Activated naive CD4-positive, alpha-beta T cell treated with anti-CD3 and anti-CD28 coated beads for 36 hours (primary cell): ENCODE data around the gene OR2T27. TPM values are rescaled to one million over a fixed set of nuclear protein-coding genes. Genes with fewer than 3 reads are reported as not detected.

Experiments
- CTCF ChIA-PET: fragments of 350-600 bp; sonication (Branson Sonifier 250); formaldehyde crosslinking; loops from one replicate; lab custom pipeline; 2021; ENCODE audit warnings: antibody characterized with exemption; lab: Charles Lee
- DNase-seq: peaks from one replicate; pipeline ENCODE4 v3.0.0-alpha.2; 2020
- H3K27ac Mint-ChIP-seq: one replicate; pipeline ENCODE4 v1.8.0; 2021; ENCODE audit warnings: mild to moderate bottlenecking, mixed read lengths
- H3K27me3 Mint-ChIP-seq: one replicate; pipeline ENCODE4 v1.8.0; 2021; ENCODE audit warnings: low read depth, mixed read lengths
- H3K36me3 Mint-ChIP-seq: one replicate; pipeline ENCODE4 v1.8.0; 2021; ENCODE audit warnings: low read depth, mixed read lengths
- H3K4me1 Mint-ChIP-seq: one replicate; pipeline ENCODE4 v1.8.0; 2021; ENCODE audit warnings: low read depth, mixed read lengths
- H3K4me3 Mint-ChIP-seq: one replicate; pipeline ENCODE4 v1.8.0; 2021; ENCODE audit warnings: mild to moderate bottlenecking, moderate library complexity, mixed read lengths
- H3K9me3 Mint-ChIP-seq: one replicate; pipeline ENCODE4 v1.8.0; 2021; ENCODE audit warnings: mixed read lengths
- intact Hi-C: fragments of 100-400 bp; cut with micrococcal nuclease; formaldehyde crosslinking; loops from one replicate; pipeline ENCODE4 v1.15.1; 2023
- total RNA-seq, 2 experiments: library from RNA; stranded (reverse); gene quantifications; one replicate each; pipeline ENCODE4 v1.2.3, GENCODE V29; 2021

OR2T27 gene
- total RNA-seq, 2 experiments from 2014 or later: not detected

DNA sequence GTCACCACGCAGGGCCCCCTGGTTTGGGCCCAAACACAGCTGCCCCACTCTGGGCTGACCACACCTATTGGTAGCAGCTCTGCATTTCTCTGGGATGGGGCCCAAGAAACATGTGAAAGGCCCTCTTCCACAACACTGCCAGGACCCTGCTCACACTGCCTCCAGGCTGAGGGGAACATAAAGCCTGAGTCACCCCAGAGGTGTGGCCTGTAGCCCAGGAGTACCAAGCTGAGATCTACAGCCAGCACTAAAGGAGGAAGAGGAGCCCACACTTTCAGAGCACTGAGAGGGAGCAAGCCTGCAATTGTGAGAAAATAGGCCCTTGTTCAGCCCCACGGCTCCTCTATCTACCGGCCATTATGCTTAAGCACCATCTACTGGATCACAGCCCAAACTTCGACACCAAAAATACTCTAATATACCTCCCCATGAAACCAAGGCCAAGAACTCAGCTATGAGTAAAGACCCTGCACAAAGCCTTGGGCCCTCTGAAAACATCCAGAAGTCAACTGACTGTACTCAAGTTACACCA, 43.4 kb downstream of the OR2T27 start:
- CTCF ChIA-PET: interaction anchor here (0.6 to 1.3 kb wide), 4 partner anchors 10 to 211 kb away, joined by 3 to 5 read pairs (median 3); no protein-coding TSS in a partner anchor
- intact Hi-C loops: loop anchor here (1.0 to 5.0 kb wide), 3 partner anchors 131 to 215 kb away; partner anchors contain the start of gene SH3BP5L
- no peak overlapping the region for H3K27ac Mint-ChIP-seq

DNA sequence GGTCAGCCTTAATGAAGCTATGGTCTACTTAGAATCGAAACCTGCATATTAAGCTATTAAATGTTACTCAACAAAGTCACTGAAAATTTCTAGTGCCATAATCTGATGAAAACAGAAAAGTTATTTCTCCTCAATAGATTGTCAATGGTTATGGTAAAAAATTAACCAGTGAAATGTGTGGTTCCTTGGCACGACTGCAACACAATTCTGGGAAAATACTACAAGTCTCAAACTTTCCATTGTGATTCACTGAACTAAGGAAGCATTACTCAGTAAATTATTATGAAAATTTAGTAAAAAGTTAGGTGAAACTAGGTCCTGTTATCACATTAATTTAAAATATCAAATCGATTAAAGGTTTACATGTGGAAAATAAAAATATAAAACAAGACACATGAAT, 45.0 kb downstream of the OR2T27 start:
- Mint-ChIP-seq H3K4me1 (peaks cover 29% of the 10 kb centered on the region), H3K27me3 (no peaks in the 10 kb centered on the region), H3K27ac (no peak overlapping the region), H3K4me3 (no peak overlapping the region), H3K9me3 (no peaks in the 10 kb centered on the region), H3K36me3 (no peaks in the 10 kb centered on the region)
- no peak for DNase-seq
- intact Hi-C loops: loop anchor here (5.0 kb wide), 1 partner anchor 217 kb away; the partner anchor contains the start of gene SH3BP5L
- CTCF ChIA-PET: interaction anchor here (1.2 to 1.5 kb wide), 2 partner anchors 9 to 76 kb away, joined by 3 to 6 read pairs; no protein-coding TSS in a partner anchor

More for the DNA sequence above, 43.4 kb downstream of the OR2T27 start:
- Mint-ChIP-seq H3K9me3 (no peaks in the 10 kb centered on the region), H3K4me1 (peaks cover 29% of the 10 kb centered on the region), H3K36me3 (no peaks in the 10 kb centered on the region), H3K27me3 (no peaks in the 10 kb centered on the region), H3K4me3 (no peak overlapping the region)
- DNase-seq: peak; percentile 53

Other genes starting within 250 kb of the OR2T27 start
- gene OR2T2, start 209.9 kb downstream of the OR2T27 start, total RNA-seq: not detected
- gene OR2T3, start 182.2 kb downstream of the OR2T27 start, total RNA-seq: not detected
- gene OR2T5, start 166.9 kb downstream of the OR2T27 start, total RNA-seq: not detected
- not detected for gene OR2G6, start 147.5 kb downstream of the OR2T27 start, total RNA-seq
- not detected for gene OR2T29, start 92.8 kb downstream of the OR2T27 start, total RNA-seq
- not detected for gene OR2T34, start 80.8 kb downstream of the OR2T27 start, total RNA-seq
- not detected for gene OR2T10, start 57.8 kb downstream of the OR2T27 start, total RNA-seq
- not detected for gene OR2T11, start 20.4 kb downstream of the OR2T27 start, total RNA-seq
- not detected for gene OR2T35, start 10.2 kb downstream of the OR2T27 start, total RNA-seq
- gene OR14I1, start 47.2 kb upstream of the OR2T27 start, total RNA-seq: not detected
- gene LYPD8, start 100.2 kb upstream of the OR2T27 start, total RNA-seq: not detected
- gene SH3BP5L, start 170.4 kb upstream of the OR2T27 start, total RNA-seq: 10 to 100 TPM; 20.3 to 20.5 TPM
- gene ZNF672, start 182.7 kb upstream of the OR2T27 start, total RNA-seq: 10 to 100 TPM; 51.6 to 53.4 TPM
- 10 to 100 TPM; 87.6 to 88.7 TPM for gene ZNF692, start 203.6 kb upstream of the OR2T27 start, total RNA-seq